ENCODE results near the gene ARHGAP35. TPM values are rescaled to one million over a fixed set of nuclear protein-coding genes. Genes with fewer than 3 reads are reported as not detected.

The ARHGAP35 gene
- total RNA-seq, 4 donors from 2014 or later = 42.9 to 109 (median 57.6) TPM

DNA sequence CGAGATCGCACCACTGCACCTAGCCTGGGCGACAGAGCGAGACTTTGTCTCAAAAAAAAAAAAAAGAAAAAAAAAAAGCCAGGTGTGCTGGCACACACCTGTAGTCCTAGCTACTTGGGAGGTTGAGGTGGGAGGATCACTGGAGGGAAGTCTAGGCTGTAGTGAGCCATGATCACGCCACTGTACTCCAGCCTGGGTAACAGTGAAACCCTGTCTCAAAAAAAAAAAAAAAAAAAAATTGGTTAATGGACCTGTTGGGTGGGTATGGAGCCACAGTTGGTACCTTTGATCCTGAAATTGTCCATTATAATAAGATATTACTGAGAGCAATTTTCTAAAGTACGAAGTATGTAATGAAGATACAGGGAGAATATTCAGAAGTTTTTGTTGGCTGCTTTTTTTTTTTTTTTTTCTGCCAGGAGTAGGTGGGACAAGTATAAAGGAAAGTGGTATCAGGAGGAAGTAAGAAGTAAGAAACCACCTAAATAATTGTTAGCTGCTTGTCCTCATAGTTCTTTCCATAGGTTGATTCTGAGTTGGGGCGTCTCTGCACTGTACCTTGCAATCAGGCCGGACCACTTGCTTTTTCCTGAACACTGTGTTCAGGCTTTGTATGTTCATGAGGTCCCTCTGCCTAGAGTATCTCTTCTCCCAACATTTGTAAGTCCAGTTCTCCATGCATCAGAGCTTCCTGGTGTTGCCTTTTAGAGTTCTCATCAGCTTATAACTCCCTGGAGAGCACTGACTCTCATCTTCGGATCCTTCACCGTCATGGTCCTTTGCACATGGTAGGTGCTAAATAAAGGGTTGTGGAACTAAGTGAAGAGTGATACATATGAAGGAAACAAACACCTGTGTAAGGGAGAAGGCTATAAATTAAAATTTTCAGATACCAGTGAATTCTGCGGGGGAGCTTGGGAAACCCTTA, 31.7 kb downstream of the ARHGAP35 start:
- Histone ChIP-seq H3K27me3 (no peaks in the 10 kb centered on the region), H3K4me3 (no peak overlapping the region), H3K27ac (no peak overlapping the region), H3K4me1 (peaks cover 0 to 17% (median 0%) of the 10 kb centered on the region in 3 donors), H3K36me3 (no peaks in the 10 kb centered on the region), H3K9me3 (no peaks in the 10 kb centered on the region)
- TF ChIP-seq POLR2AphosphoS5 (IDR thresholded peaks at IDR 0.05) = no peak
- TF ChIP-seq EP300 (IDR thresholded peaks at IDR 0.05) = no peak
- TF ChIP-seq, protein P1, sequence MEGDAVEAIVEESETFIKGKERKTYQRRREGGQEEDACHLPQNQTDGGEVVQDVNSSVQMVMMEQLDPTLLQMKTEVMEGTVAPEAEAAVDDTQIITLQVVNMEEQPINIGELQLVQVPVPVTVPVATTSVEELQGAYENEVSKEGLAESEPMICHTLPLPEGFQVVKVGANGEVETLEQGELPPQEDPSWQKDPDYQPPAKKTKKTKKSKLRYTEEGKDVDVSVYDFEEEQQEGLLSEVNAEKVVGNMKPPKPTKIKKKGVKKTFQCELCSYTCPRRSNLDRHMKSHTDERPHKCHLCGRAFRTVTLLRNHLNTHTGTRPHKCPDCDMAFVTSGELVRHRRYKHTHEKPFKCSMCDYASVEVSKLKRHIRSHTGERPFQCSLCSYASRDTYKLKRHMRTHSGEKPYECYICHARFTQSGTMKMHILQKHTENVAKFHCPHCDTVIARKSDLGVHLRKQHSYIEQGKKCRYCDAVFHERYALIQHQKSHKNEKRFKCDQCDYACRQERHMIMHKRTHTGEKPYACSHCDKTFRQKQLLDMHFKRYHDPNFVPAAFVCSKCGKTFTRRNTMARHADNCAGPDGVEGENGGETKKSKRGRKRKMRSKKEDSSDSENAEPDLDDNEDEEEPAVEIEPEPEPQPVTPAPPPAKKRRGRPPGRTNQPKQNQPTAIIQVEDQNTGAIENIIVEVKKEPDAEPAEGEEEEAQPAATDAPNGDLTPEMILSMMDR (IDR thresholded peaks at IDR 0.05) = no peak
- no peak for TF ChIP-seq POLR2A (IDR thresholded peaks at IDR 0.05)
- no peak for ATAC-seq
- WGBS, 2 donors (ENCODE audit: low coverage in 1 of 2) = 93 to 94% methylated on average over 3 to 11 of the region's 11 CpGs

DNA sequence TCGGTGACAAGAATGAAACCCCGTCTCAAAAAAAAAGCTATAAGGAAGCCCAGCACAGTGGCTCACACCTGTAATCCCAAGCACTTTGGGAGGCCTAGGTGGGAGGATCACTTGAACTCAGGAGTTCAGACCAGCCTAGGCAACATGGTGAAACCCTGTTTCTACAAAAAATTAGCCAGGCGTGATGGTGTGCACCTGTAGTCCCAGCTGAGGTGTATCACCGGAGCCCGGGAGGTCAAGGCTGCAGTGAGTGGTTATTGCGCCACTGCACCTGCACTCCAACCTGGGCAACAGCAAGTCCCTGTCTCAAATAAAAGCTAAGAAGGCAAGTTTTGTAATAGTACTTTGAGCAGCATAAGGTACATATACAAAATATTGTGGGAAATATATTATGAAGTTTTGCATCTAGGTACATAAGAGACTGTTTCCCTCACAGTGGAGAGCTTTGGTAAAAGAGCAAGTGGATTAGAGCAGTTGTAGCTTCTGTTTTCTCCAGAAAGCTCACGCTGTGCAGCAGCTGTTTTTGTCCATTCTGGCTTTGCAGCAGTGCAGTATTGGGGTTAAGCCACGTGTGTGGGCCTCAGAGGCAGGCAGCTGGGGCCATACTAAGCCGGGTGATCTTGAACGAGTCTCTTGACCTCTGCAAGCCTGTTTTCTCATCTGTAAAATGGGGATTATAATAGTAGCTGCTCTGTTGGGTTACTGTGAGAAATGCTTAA, 35.4 kb downstream of the ARHGAP35 start:
- H3K4me3 ChIP-seq = no peak overlapping the region
- no peaks in the 10 kb centered on the region for H3K36me3 ChIP-seq
- no peak for ATAC-seq
- no peak overlapping the region for H3K27ac ChIP-seq
- TF ChIP-seq, protein P1 (IDR thresholded peaks at IDR 0.05) = no peak
- no peak for TF ChIP-seq POLR2A (IDR thresholded peaks at IDR 0.05)
- TF ChIP-seq POLR2AphosphoS5 (IDR thresholded peaks at IDR 0.05) = no peak
- no peak for TF ChIP-seq EP300 (IDR thresholded peaks at IDR 0.05)
- peaks cover 0 to 21% (median 5%) of the 10 kb centered on the region in 3 donors for H3K4me1 ChIP-seq
- 53 to 84% methylated on average over 4 to 8 of the region's 10 CpGs for WGBS, 2 donors (ENCODE audit: low coverage in 1 of 2)
- H3K9me3 ChIP-seq = no peaks in the 10 kb centered on the region
- no peaks in the 10 kb centered on the region for H3K27me3 ChIP-seq

DNA sequence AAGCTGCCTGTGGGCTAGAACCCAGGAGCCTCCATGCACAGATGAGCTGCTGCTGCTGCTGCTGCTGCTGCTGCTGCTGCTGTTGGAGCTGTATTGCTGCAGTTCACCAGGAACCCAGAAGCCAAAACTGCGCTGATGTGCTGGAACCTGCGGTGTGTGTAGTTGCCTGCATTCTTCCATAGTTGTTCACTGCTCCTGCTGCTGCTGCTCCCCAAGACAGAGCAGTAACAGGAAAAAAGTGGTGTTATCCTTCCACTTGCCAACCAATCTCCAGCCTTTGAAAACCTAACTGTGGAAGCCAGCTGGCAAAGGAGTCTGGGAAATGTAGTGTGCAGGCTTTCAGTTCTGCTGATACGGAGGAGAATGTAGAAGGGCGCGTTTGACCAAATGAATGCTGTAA, 37.9 kb downstream of the ARHGAP35 start:
- TF ChIP-seq EP300 (IDR thresholded peaks at IDR 0.05) (no peak), POLR2AphosphoS5 (IDR thresholded peaks at IDR 0.05) (no peak)
- TF ChIP-seq, protein P1 (IDR thresholded peaks at IDR 0.05) = no peak
- Histone ChIP-seq H3K36me3 (no peaks in the 10 kb centered on the region), H3K9me3 (no peaks in the 10 kb centered on the region), H3K4me3 (no peak overlapping the region), H3K27ac (no peak overlapping the region), H3K4me1 (peaks cover 0 to 45% (median 12%) of the 10 kb centered on the region in 3 donors), H3K27me3 (no peaks in the 10 kb centered on the region)
- peak; percentile 43 for ATAC-seq
- WGBS, 2 donors (ENCODE audit: low coverage in 1 of 2) = 19 to 32% methylated on average over 4 of the region's 5 CpGs

DNA sequence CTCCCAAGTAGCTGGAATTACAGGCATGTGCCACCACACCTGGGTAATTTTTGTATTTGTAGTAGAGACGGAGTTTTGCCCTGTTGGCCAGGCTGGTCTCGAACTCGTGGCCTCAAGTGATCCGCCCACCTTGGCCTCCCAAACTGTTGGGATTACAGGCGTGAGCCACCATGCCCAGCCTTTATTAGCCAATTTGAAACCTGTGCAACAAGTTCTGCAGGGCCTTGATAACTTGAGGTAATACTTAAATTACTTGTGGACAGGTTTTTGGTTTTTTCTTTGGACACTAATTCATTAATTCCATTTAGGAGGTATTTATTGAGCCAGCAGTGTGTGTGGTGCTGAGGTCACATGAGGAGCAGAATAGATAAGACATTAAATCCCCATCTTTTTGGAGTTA, 39.5 kb downstream of the ARHGAP35 start:
- 90 to 94% methylated on average over 2 to 4 of the region's 5 CpGs for WGBS, 2 donors (ENCODE audit: low coverage in 1 of 2)
- H3K4me3 ChIP-seq = no peak overlapping the region
- no peak for TF ChIP-seq EP300 (IDR thresholded peaks at IDR 0.05)
- TF ChIP-seq, protein P1 (IDR thresholded peaks at IDR 0.05) = no peak
- TF ChIP-seq POLR2AphosphoS5 (IDR thresholded peaks at IDR 0.05) = no peak
- no peak for TF ChIP-seq POLR2A (IDR thresholded peaks at IDR 0.05)
- H3K36me3 ChIP-seq = no peaks in the 10 kb centered on the region
- no peak overlapping the region for H3K27ac ChIP-seq
- peaks cover 0 to 51% (median 17%) of the 10 kb centered on the region in 3 donors for H3K4me1 ChIP-seq
- H3K27me3 ChIP-seq = no peaks in the 10 kb centered on the region
- H3K9me3 ChIP-seq = no peaks in the 10 kb centered on the region
- no peak for ATAC-seq

Measured in gastroesophageal sphincter (tissue), 4 donors.